IPS DF 4.7 (cell line): ENCODE measurements around the gene ZNF423.

ENCODE experiments used
- DNase-seq: peaks from one replicate; pipeline ENCODE4 v3.0.0-alpha.2; 2013; ENCODE audit warnings: low spot score; ENCODE audit errors: extremely low read depth

Gene ZNF423

GRCh38 chr16:49495596-49496355 is 360.1 kb downstream of the ZNF423 start:
- no peak for DNase-seq

- no peak for DNase-seq
These were observed 360.9 kb downstream of the ZNF423 start for GRCh38 chr16:49494891-49495566.

GRCh38 chr16:49494474-49494873 is 361.4 kb downstream of the ZNF423 start:
- no peak for DNase-seq

GRCh38 chr16:49493836-49494235 is 362.1 kb downstream of the ZNF423 start:
- no peak for DNase-seq

- DNase-seq: no peak
These were observed 362.9 kb downstream of the ZNF423 start for GRCh38 chr16:49492896-49493626.

GRCh38 chr16:49491771-49492761 is 363.8 kb downstream of the ZNF423 start:
- no peak for DNase-seq

GRCh38 chr16:49491106-49491670 is 364.7 kb downstream of the ZNF423 start:
- DNase-seq: no peak

GRCh38 chr16:49490321-49490705 is 365.6 kb downstream of the ZNF423 start:
- no peak for DNase-seq

- no peak for DNase-seq
These were observed 366.1 kb downstream of the ZNF423 start for GRCh38 chr16:49489686-49490320.

- no peak for DNase-seq
These were observed 367.0 kb downstream of the ZNF423 start for GRCh38 chr16:49488740-49489525.

- no peak for DNase-seq
These were observed 367.6 kb downstream of the ZNF423 start for GRCh38 chr16:49488336-49488735.

- DNase-seq: no peak
These were observed 368.2 kb downstream of the ZNF423 start for GRCh38 chr16:49487746-49488145.

- DNase-seq: no peak
These were observed 369.5 kb downstream of the ZNF423 start for GRCh38 chr16:49486400-49486799.

- no peak for DNase-seq
These were observed 370.2 kb downstream of the ZNF423 start for GRCh38 chr16:49485663-49486062.

GRCh38 chr16:49484936-49485335 is 371.0 kb downstream of the ZNF423 start:
- DNase-seq: no peak

GRCh38 chr16:49484451-49484849 is 371.5 kb downstream of the ZNF423 start:
- DNase-seq: no peak

- DNase-seq: no peak
These were observed 372.1 kb downstream of the ZNF423 start for GRCh38 chr16:49483651-49484450.

GRCh38 chr16:49483251-49483650 is 372.7 kb downstream of the ZNF423 start:
- no peak for DNase-seq

- no peak for DNase-seq
These were observed 373.2 kb downstream of the ZNF423 start for GRCh38 chr16:49482690-49483089.
